IMR-90 (cell line): ENCODE results near the gene CDC42EP4. TPM values are rescaled to one million over a fixed set of nuclear protein-coding genes. Genes with fewer than 3 reads are reported as not detected.

Source experiments
- ATAC-seq: fragments of 200-7000 bp; cut with Tn5 transposase; 2 replicates; pipeline ENCODE4 v1.9.1; 2020; ENCODE audit warnings: low read depth, mild to moderate bottlenecking, moderate library complexity
- BruUV-seq: library from RNA; stranded (reverse); fragments of 400-500 nt; replicated peaks from 2 replicates; lab custom pipeline; 2021; lab: Mats Ljungman, UMichigan
- CTCF ChIA-PET: fragments of 300-600 bp; formaldehyde crosslinking; extraction: SDS; loops from one replicate; lab custom pipeline; 2021; ENCODE audit warnings: antibody characterized with exemption; lab: Yijun Ruan, JAX
- POLR2A ChIA-PET: fragments of 300-600 bp; sonication (Branson Sonifier 250); formaldehyde crosslinking; loops from one replicate; lab custom pipeline; 2022; ENCODE audit warnings: antibody characterized with exemption; ENCODE audit not compliant: unreplicated experiment; lab: Charles Lee
- DNase-seq: peaks from one replicate; pipeline ENCODE4 v3.0.0; 2013
- H2AFZ ChIP-seq: replicated peaks from 2 replicates; pipeline ENCODE3; 2013; ENCODE audit warnings: low read length, mild to moderate bottlenecking; ENCODE audit not compliant: poor library complexity
- H2AK5ac ChIP-seq: 2 replicates; pipeline ENCODE4 v1.6.1; 2013; ENCODE audit warnings: low read depth, low read length, inconsistent platforms
- H2AK9ac ChIP-seq: replicated peaks from 2 replicates; pipeline ENCODE3; 2013; ENCODE audit warnings: mild to moderate bottlenecking, low read depth, low read length, moderate library complexity; ENCODE audit not compliant: poor library complexity
- H2BK120ac ChIP-seq: 2 replicates; pipeline ENCODE4 v1.6.1; 2013; ENCODE audit warnings: low read depth, low read length, inconsistent platforms
- H2BK15ac ChIP-seq: 3 replicates; pipeline ENCODE4 v1.6.1; 2013; ENCODE audit warnings: low read depth, low read length, inconsistent platforms
- H2BK20ac ChIP-seq: 2 replicates; pipeline ENCODE4 v1.6.1; 2013; ENCODE audit warnings: low read depth, mild to moderate bottlenecking, inconsistent platforms, low read length, moderate library complexity
- H2BK5ac ChIP-seq: 2 replicates; pipeline ENCODE4 v1.6.1; 2013; ENCODE audit warnings: mild to moderate bottlenecking, low read depth, low read length, inconsistent platforms; ENCODE audit not compliant: poor library complexity, severe bottlenecking
- H3K14ac ChIP-seq: replicated peaks from 2 replicates; pipeline ENCODE4 v1.6.1; 2013; ENCODE audit warnings: low read depth, low read length, inconsistent platforms
- H3K18ac ChIP-seq: 2 replicates; pipeline ENCODE4 v1.6.1; 2013; ENCODE audit warnings: low read depth, low read length, control low read depth
- H3K23ac ChIP-seq: 2 replicates; pipeline ENCODE4 v1.6.1; 2013; ENCODE audit warnings: low read depth, low read length, inconsistent platforms
- H3K27ac ChIP-seq: 2 replicates; pipeline ENCODE4 v1.5.1; 2013; ENCODE audit warnings: mild to moderate bottlenecking, control low read depth, low read length; ENCODE audit not compliant: insufficient read depth
- H3K27me3 ChIP-seq: 2 replicates; pipeline ENCODE4 v1.6.1; 2013; ENCODE audit warnings: low read length; ENCODE audit not compliant: control insufficient read depth, insufficient read depth
- H3K36me3 ChIP-seq: 2 replicates; pipeline ENCODE4 v1.6.1; 2013; ENCODE audit warnings: low read length, mixed read lengths; ENCODE audit not compliant: control insufficient read depth, insufficient read depth
- H3K4ac ChIP-seq: 2 replicates; pipeline ENCODE4 v1.6.1; 2013; ENCODE audit warnings: low read depth, low read length, inconsistent platforms
- H3K4me1 ChIP-seq: 2 replicates; pipeline ENCODE4 v1.6.1; 2013; ENCODE audit warnings: low read length, mixed read lengths; ENCODE audit not compliant: control insufficient read depth, insufficient read depth
- H3K4me2 ChIP-seq: 2 replicates; pipeline ENCODE4 v1.6.1; 2013; ENCODE audit warnings: low read depth, mild to moderate bottlenecking, control low read depth, low read length, moderate library complexity
- H3K4me3 ChIP-seq: 2 replicates; pipeline ENCODE4 v1.5.1; 2013; ENCODE audit warnings: low read depth, mild to moderate bottlenecking, control low read depth, low read length, moderate library complexity; ENCODE audit not compliant: insufficient read depth
- H3K56ac ChIP-seq: 2 replicates; pipeline ENCODE4 v1.6.1; 2013; ENCODE audit warnings: low read length, inconsistent platforms; ENCODE audit not compliant: insufficient read depth; ENCODE audit errors: extremely low read depth
- H3K79me1 ChIP-seq, 2 experiments: 2 replicates each; pipeline ENCODE4 v1.6.1; 2013; ENCODE audit warnings: low read length in 2 of 2, inconsistent platforms in 1 of 2, low read depth in 1 of 2
- H3K9ac ChIP-seq: 2 replicates; pipeline ENCODE4 v1.6.1; 2013; ENCODE audit warnings: low read depth, low read length, control low read depth
- H3K9me1 ChIP-seq: 2 replicates; pipeline ENCODE4 v1.6.1; 2013; ENCODE audit warnings: low read length, inconsistent platforms; ENCODE audit not compliant: insufficient read depth
- H3K9me3 ChIP-seq: 2 replicates; pipeline ENCODE4 v1.6.1; 2013; ENCODE audit warnings: low read length; ENCODE audit not compliant: control insufficient read depth, insufficient read depth
- H4K20me1 ChIP-seq: 2 replicates; pipeline ENCODE4 v1.6.1; 2013; ENCODE audit warnings: low read length, inconsistent platforms; ENCODE audit not compliant: insufficient read depth
- H4K5ac ChIP-seq: 2 replicates; pipeline ENCODE4 v1.6.1; 2013; ENCODE audit warnings: mild to moderate bottlenecking, low read depth, low read length, control low read depth
- H4K8ac ChIP-seq, 2 experiments: 2 replicates each; pipeline ENCODE4 v1.6.1; 2013; ENCODE audit warnings: low read depth in 2 of 2, low read length in 2 of 2, control low read depth in 1 of 2, inconsistent platforms in 1 of 2
- H4K91ac ChIP-seq: 2 replicates; pipeline ENCODE4 v1.6.1; 2013; ENCODE audit warnings: low read depth, low read length, inconsistent platforms; ENCODE audit not compliant: insufficient read depth
- BHLHE40 ChIP-seq: fragments of 150-350 bp; IDR thresholded peaks from 2 replicates; pipeline ENCODE4 v1.6.1; 2016; ENCODE audit warnings: mild to moderate bottlenecking, low read depth, low read length
- CHD1 ChIP-seq: IDR thresholded peaks from 2 replicates; pipeline ENCODE4 v1.6.1; 2012; ENCODE audit warnings: low read depth, low read length, improper control_type of control experiment
- FOS ChIP-seq: fragments of 150-350 bp; IDR thresholded peaks from 2 replicates; pipeline ENCODE4 v1.6.1; 2016; ENCODE audit warnings: low read depth, low read length
- MAFK ChIP-seq: IDR thresholded peaks from 2 replicates; pipeline ENCODE4 v1.6.1; 2012; ENCODE audit warnings: low read depth, low read length, improper control_type of control experiment
- MAZ ChIP-seq: IDR thresholded peaks from 2 replicates; pipeline ENCODE4 v1.6.1; 2012; ENCODE audit warnings: low read depth, mild to moderate bottlenecking, low read length, improper control_type of control experiment, moderate library complexity, borderline replicate concordance
- MXI1 ChIP-seq: IDR thresholded peaks from 2 replicates; pipeline ENCODE4 v1.6.1; 2012; ENCODE audit warnings: low read depth, mild to moderate bottlenecking, low read length, moderate library complexity, borderline replicate concordance
- NFE2L2 ChIP-seq: fragments of 150-350 bp; IDR thresholded peaks from 2 replicates; pipeline ENCODE4 v1.6.1; 2016; ENCODE audit warnings: low read depth, mild to moderate bottlenecking, low read length
- POLR2A ChIP-seq: IDR thresholded peaks from 2 replicates; pipeline ENCODE4 v1.6.1; 2012; ENCODE audit warnings: mild to moderate bottlenecking, low read depth, low read length
- RAD21 ChIP-seq: IDR thresholded peaks from 2 replicates; pipeline ENCODE4 v1.6.1; 2012; ENCODE audit warnings: low read length, improper control_type of control experiment
- RCOR1 ChIP-seq: IDR thresholded peaks from 2 replicates; pipeline ENCODE4 v1.6.1; 2012; ENCODE audit warnings: mild to moderate bottlenecking, low read length, improper control_type of control experiment; ENCODE audit not compliant: insufficient replicate concordance
- RFX5 ChIP-seq: IDR thresholded peaks from 2 replicates; pipeline ENCODE4 v1.8.0; 2012; ENCODE audit warnings: low read depth, mild to moderate bottlenecking, low read length, moderate library complexity
- WGBS, 2 experiments: methylation state at CpG; one replicate each; pipeline versions ENCODE4 v1.1.5 to v1.1.7; 2013; ENCODE audit warnings: missing lambda C conversion rate in 2 of 2; ENCODE audit not compliant: insufficient read length in 1 of 2; ENCODE audit errors: extremely low coverage in 2 of 2; 5-methylcytosine and 5-hydroxymethylcytosine counted together
- dilution Hi-C: fragments of 300-500 bp; cut with HindIII; formaldehyde crosslinking; loops from one replicate; pipeline ENCODE4 v1.14.3; 2018; ENCODE audit warnings: low sequenced_read_pairs; ENCODE audit not compliant: unreplicated experiment
- in situ Hi-C: fragments of 300-500 bp; cut with MboI; formaldehyde crosslinking; loops from 3 replicates; pipeline ENCODE4 v1.14.3; 2019; ENCODE audit warnings: low sequenced_read_pairs, inconsistent platforms, mixed read lengths
- intact Hi-C: fragments of 100-400 bp; cut with micrococcal nuclease; formaldehyde crosslinking; loops from 2 replicates; pipeline ENCODE4 v1.10.0; 2022
- polyA plus RNA-seq, 3 experiments: library from polyadenylated mRNA; depleted of rRNA; stranded (reverse); fragments of >200 nt; gene quantifications; 2 replicates each; pipeline ENCODE4 v1.2.3, GENCODE V29; 2012; ENCODE audit warnings: low replicate concordance in 1 of 3
- total RNA-seq: library from RNA; depleted of rRNA; stranded (reverse); fragments of >200 nt; gene quantifications from 2 replicates; pipeline ENCODE4 v1.2.3, GENCODE V29; 2012
- TF ChIP-seq, protein P1 (sequence below): fragments of 150-350 bp; IDR thresholded peaks from 2 replicates; pipeline ENCODE4 v1.6.1; 2017; ENCODE audit warnings: mild to moderate bottlenecking, antibody characterized with exemption, low read length, low read depth
- TF ChIP-seq, protein P2 (sequence below): fragments of 150-350 bp; IDR thresholded peaks from 2 replicates; pipeline ENCODE4 v1.6.1; 2016; ENCODE audit warnings: low read depth, mild to moderate bottlenecking, low read length, moderate library complexity, borderline replicate concordance
- TF ChIP-seq, protein P3 (sequence below): conservative IDR thresholded peaks from 2 replicates; pipeline ENCODE4 v1.5.1; 2012; ENCODE audit warnings: mild to moderate bottlenecking, low read depth, low read length, improper control_type of control experiment

CDC42EP4 gene
- total and polyA plus RNA-seq, 2 of the 4 experiments (the other 2 are of a cell fraction) = 14.3 to 25.8 TPM

DNA sequence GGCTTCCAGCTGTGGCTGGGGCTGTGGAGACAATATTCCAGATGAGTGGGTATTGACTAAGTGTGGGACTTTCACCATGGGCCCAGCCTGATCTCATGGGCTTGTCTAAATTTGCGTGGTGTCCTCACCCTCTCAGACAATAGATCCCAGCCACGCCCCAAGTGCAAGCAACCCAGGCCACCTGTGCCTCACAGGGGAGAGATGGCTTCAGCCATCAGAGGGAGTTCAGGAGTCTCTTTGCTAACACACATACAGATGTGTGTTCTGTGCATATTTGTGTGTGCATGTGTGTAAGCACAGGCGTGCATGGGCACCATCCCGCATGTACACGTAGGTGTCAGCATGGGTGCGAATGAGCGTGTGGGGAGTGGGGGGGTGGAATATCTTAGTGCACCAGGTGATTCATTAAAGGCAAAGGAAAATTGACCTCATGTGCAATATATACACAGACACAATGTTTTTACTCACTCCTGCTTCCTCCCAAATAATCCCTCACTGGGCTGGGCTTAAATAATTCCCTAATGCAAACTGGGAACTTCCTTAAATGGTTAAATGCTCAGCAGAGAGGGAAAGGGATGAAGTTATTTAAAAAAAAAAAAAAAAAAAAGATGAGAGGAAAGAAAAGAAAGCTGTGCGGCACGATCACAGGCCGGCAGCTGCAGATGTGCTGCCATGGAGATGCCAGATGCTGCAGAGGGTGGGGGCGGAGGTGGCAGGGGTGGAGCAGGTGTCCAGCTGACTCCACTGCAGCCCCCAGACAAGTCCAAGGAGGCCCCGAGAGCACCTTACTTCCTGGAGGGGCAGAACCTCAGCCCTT lies 24.0 kb upstream of the CDC42EP4 start:
- WGBS, 2 experiments = no CpG with 5 or more reads among the region's 12 CpGs
- no peak for TF ChIP-seq RCOR1
- TF ChIP-seq MXI1 = no peak
- TF ChIP-seq, protein P1, sequence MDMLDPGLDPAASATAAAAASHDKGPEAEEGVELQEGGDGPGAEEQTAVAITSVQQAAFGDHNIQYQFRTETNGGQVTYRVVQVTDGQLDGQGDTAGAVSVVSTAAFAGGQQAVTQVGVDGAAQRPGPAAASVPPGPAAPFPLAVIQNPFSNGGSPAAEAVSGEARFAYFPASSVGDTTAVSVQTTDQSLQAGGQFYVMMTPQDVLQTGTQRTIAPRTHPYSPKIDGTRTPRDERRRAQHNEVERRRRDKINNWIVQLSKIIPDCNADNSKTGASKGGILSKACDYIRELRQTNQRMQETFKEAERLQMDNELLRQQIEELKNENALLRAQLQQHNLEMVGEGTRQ = no peak
- TF ChIP-seq POLR2A = no peak
- no peak for TF ChIP-seq FOS
- TF ChIP-seq, protein P2, sequence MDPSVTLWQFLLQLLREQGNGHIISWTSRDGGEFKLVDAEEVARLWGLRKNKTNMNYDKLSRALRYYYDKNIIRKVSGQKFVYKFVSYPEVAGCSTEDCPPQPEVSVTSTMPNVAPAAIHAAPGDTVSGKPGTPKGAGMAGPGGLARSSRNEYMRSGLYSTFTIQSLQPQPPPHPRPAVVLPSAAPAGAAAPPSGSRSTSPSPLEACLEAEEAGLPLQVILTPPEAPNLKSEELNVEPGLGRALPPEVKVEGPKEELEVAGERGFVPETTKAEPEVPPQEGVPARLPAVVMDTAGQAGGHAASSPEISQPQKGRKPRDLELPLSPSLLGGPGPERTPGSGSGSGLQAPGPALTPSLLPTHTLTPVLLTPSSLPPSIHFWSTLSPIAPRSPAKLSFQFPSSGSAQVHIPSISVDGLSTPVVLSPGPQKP = no peak
- no peak for TF ChIP-seq BHLHE40
- TF ChIP-seq MAZ = no peak
- no peak for TF ChIP-seq RFX5
- no peak for TF ChIP-seq MAFK
- TF ChIP-seq CHD1 = no peak
- TF ChIP-seq, protein P3, sequence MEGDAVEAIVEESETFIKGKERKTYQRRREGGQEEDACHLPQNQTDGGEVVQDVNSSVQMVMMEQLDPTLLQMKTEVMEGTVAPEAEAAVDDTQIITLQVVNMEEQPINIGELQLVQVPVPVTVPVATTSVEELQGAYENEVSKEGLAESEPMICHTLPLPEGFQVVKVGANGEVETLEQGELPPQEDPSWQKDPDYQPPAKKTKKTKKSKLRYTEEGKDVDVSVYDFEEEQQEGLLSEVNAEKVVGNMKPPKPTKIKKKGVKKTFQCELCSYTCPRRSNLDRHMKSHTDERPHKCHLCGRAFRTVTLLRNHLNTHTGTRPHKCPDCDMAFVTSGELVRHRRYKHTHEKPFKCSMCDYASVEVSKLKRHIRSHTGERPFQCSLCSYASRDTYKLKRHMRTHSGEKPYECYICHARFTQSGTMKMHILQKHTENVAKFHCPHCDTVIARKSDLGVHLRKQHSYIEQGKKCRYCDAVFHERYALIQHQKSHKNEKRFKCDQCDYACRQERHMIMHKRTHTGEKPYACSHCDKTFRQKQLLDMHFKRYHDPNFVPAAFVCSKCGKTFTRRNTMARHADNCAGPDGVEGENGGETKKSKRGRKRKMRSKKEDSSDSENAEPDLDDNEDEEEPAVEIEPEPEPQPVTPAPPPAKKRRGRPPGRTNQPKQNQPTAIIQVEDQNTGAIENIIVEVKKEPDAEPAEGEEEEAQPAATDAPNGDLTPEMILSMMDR = no peak
- no peak for TF ChIP-seq NFE2L2
- no peak for TF ChIP-seq RAD21

More for the DNA sequence above, 24.0 kb upstream of the CDC42EP4 start:
- ATAC-seq (no peak), DNase-seq (no peak)
- no TSS peak for BruUV-seq
- dilution Hi-C loops (no loop called here), intact Hi-C loops (no loop called here), in situ Hi-C loops (no loop called here)
- no peak overlapping the region for H3K4me3 ChIP-seq
- no peak overlapping the region for H3K4me2 ChIP-seq
- H3K79me1 ChIP-seq = peaks cover 0 to 17% of the 10 kb centered on the region in 2 experiments; a peak in 1 of 4 replicates
- H3K27me3 ChIP-seq = no peaks in the 10 kb centered on the region
- ChIA-PET POLR2A (no interaction called here), CTCF (interaction anchor here (0.7 kb wide), 1 partner anchor 15 kb away, joined by 4 read pairs; no protein-coding TSS in a partner anchor)
- no peaks in the 10 kb centered on the region for H4K20me1 ChIP-seq
- no peak overlapping the region for H3K14ac ChIP-seq
- peaks cover 29% of the 10 kb centered on the region for H3K4me1 ChIP-seq
- H3K4ac ChIP-seq = peak overlapping the region; percentile 98; the same call in 1 of the 2 replicates
- H2BK20ac ChIP-seq = no peak overlapping the region; the same call in none of the 2 replicates
- H3K9ac ChIP-seq = no peak overlapping the region
- no peak overlapping the region for H2BK120ac ChIP-seq
- H3K56ac ChIP-seq = no peak overlapping the region
- H3K18ac ChIP-seq = no peak overlapping the region
- no peak overlapping the region for H4K8ac ChIP-seq
- peak overlapping the region; percentile 13; the same call in 1 of the 2 replicates for H4K91ac ChIP-seq
- H3K9me3 ChIP-seq = no peaks in the 10 kb centered on the region
- H2BK5ac ChIP-seq = no peak overlapping the region
- no peak overlapping the region for H2AK5ac ChIP-seq
- peaks cover 22% of the 10 kb centered on the region for H3K9me1 ChIP-seq
- H3K23ac ChIP-seq = no peak overlapping the region
- H3K36me3 ChIP-seq = no peaks in the 10 kb centered on the region
- H2BK15ac ChIP-seq = no peak overlapping the region
- peak overlapping the region; percentile 58 for H2AK9ac ChIP-seq
- peak overlapping the region; percentile 48 for H2AFZ ChIP-seq
- no peak overlapping the region; the same call in 1 of the 2 replicates for H4K5ac ChIP-seq
- no peak overlapping the region for H3K27ac ChIP-seq
